Activated CD4-positive, alpha-beta T cell treated with anti-CD3 and anti-CD28 coated beads for 36 hours (primary cell): ENCODE results near the gene OR13H1. TPM values are rescaled to one million over a fixed set of nuclear protein-coding genes. Genes with fewer than 3 reads are reported as not detected.
"Not testable (repeated sequence)": the region's sequence is repeated elsewhere in the genome, so short reads cannot be mapped to it uniquely, and the experiment has no call there.

Experiments
- ATAC-seq: fragments of 200-7000 bp; cut with Tn5 transposase; one replicate; pipeline ENCODE4 v1.10.0; 2021; ENCODE audit warnings: mild to moderate bottlenecking, moderate library complexity
- CTCF ChIA-PET: fragments of 350-600 bp; sonication (Branson Sonifier 250); formaldehyde crosslinking; loops from one replicate; lab custom pipeline; 2021; ENCODE audit warnings: antibody characterized with exemption; lab: Charles Lee
- POLR2A ChIA-PET: fragments of 350-600 bp; sonication (Branson Sonifier 250); formaldehyde crosslinking; loops from one replicate; lab custom pipeline; 2021; ENCODE audit warnings: antibody characterized with exemption, inconsistent platforms; lab: Charles Lee
- DNase-seq: peaks from one replicate; pipeline ENCODE4 v3.0.0-alpha.2; 2020
- H3K27ac Mint-ChIP-seq: one replicate; pipeline ENCODE4 v1.8.0; 2021; ENCODE audit warnings: mixed read lengths
- H3K27me3 Mint-ChIP-seq: one replicate; pipeline ENCODE4 v1.8.0; 2021; ENCODE audit warnings: mixed read lengths
- H3K36me3 Mint-ChIP-seq: one replicate; pipeline ENCODE4 v1.8.0; 2021; ENCODE audit warnings: low read depth, mixed read lengths
- H3K4me1 Mint-ChIP-seq: one replicate; pipeline ENCODE4 v1.8.0; 2021; ENCODE audit warnings: mixed read lengths
- H3K4me3 Mint-ChIP-seq: one replicate; pipeline ENCODE4 v1.8.0; 2021; ENCODE audit warnings: mild to moderate bottlenecking, moderate library complexity, mixed read lengths
- H3K9me3 Mint-ChIP-seq: one replicate; pipeline ENCODE4 v1.8.0; 2021; ENCODE audit warnings: low read depth, mixed read lengths
- intact Hi-C, 2 experiments: fragments of 100-400 bp; cut with DNase I in 1 of 2; cut with micrococcal nuclease in 1 of 2; formaldehyde crosslinking; loops; one replicate each; pipeline versions ENCODE4 v1.14.2 to v1.15.1; 2022 to 2024; cut with DNase I, micrococcal nuclease
- total RNA-seq, 2 experiments: library from RNA; stranded (reverse); gene quantifications; one replicate each; pipeline ENCODE4 v1.2.3, GENCODE V29; 2021

Gene OR13H1
- total RNA-seq, 2 experiments from 2014 or later, result not detected

DNA sequence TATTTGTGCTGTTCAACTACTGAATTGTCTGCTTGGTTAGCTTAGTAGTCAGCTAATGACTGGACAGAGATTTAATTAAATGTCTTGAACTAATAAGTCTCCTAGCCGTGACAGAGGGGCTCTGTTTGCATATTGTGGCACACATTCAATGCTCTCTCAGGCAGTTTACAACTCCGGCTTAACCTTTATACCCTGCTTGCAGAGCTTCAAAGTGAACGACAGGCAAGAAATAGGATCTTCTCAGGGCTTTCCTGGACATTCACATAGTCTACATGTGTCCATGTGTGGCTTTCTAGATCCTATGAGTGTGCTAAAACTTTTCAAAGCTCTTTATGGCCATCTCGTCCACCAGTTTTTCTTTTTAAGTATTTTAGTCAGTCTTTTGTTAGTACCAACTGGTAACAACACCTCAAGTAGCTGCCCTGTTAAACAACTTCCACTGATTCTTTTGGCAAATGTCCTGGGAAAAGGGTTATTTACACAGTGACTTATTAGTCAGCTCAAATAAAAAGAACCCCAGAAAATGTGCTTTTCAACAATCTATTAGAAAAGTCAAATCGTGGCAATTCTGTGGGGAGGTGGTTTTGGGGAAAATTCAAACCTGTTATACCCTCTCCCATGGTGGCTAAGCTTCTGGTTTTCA, 28.6 kb downstream of the OR13H1 start:
- Mint-ChIP-seq H3K9me3 (no peaks in the 10 kb centered on the region), H3K27ac (no peak overlapping the region), H3K4me1 (no peaks in the 10 kb centered on the region), H3K36me3 (no peaks in the 10 kb centered on the region), H3K27me3 (peaks cover 7% of the 10 kb centered on the region), H3K4me3 (no peak overlapping the region)
- no peak for ATAC-seq
- intact Hi-C loops, result no loop called here
- no peak for DNase-seq
- CTCF ChIA-PET, result no interaction called here
- POLR2A ChIA-PET, result no interaction called here

DNA sequence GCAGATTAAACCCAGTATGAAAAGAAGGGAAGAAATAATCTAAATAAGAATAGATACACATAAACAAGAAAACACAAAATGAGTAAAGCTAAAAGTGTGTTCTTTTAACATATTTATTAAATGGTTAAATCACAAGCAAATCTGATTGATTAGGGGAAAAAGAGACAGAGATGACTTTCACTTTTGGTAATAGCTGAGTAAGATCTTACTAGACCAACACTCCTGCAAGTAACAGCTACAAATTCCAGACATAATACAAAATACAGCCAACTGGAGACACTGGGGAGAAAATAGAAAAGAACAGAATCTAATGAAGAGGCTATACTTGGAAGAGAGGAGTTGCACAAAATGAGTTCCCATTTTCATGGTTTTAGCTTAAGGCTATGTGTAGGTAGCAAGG, 33.5 kb downstream of the OR13H1 start:
- Mint-ChIP-seq H3K36me3 (no peaks in the 10 kb centered on the region), H3K27me3 (peaks cover 7% of the 10 kb centered on the region), H3K27ac (no peak overlapping the region), H3K9me3 (no peaks in the 10 kb centered on the region), H3K4me3 (no peak overlapping the region), H3K4me1 (no peaks in the 10 kb centered on the region)
- intact Hi-C loops, result no loop called here
- ChIA-PET POLR2A (no interaction called here), CTCF (no interaction called here)
- DNase-seq (no peak), ATAC-seq (no peak)

DNA sequence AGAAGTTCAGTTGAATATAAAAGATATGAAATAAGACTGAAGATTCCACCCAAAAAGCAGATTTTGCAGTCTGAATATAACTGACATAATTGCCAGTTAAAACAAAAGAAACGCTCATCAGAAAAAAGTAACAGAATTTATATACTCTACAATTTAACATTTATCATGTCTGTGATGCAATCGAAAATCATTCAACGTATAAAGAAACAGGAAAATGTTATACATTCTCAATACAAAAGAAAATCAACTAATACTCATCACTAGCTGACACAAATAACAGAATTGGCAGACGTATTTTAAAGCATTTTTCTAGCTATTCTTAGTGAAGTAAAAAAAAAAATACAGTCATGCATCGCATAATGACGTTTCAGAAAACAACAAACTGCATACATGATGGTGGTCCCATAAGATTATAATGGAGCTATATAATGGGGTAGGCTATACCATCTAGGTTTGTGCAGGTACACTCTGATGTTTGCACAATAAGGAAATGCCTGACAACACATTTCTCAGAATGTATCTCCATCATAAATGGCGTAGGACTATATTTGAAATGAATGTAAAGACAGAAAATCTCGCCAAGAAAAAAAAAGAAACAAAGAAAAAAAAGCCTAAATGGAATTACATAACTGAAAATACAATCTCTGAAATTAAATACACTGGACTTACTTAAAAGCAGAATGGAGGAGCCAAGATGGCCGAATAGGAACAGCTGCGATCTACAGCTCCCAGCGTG, 34.3 kb downstream of the OR13H1 start:
- DNase-seq (no peak), ATAC-seq (no peak)
- Mint-ChIP-seq H3K9me3 (no peaks in the 10 kb centered on the region), H3K4me1 (no peaks in the 10 kb centered on the region), H3K27ac (no peak overlapping the region), H3K36me3 (no peaks in the 10 kb centered on the region), H3K27me3 (peaks cover 7% of the 10 kb centered on the region), H3K4me3 (no peak overlapping the region)
- POLR2A ChIA-PET, result no interaction called here
- CTCF ChIA-PET, result no interaction called here
- intact Hi-C loops, result no loop called here

DNA sequence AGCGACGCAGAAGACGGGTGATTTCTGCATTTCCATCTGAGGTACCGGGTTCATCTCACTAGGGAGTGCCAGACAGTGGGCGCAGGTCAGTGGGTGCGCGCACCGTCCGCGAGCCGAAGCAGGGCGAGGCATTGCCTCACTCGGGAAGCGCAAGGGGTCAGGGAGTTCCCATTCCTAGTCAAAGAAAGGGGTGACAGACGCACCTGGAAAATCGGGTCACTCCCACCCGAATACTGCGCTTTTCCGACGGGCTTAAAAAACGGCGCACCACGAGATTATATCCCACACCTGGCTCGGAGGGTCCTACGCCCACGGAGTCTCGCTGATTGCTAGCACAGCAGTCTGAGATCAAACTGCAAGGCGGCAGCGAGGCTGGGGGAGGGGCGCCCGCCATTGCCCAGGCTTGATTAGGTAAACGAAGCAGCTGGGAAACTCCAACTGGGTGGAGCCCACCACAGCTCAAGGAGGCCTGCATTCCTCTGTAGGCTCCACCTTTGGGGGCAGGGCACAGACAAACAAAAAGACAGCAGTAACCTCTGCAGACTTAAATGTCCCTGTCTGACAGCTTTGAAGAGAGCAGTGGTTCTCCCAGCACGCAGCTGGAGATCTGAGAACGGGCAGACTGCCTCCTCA, 35.0 kb downstream of the OR13H1 start:
- CTCF ChIA-PET, H3K36me3 Mint-ChIP-seq, intact Hi-C loops, ATAC-seq, H3K27ac Mint-ChIP-seq, H3K9me3 Mint-ChIP-seq, H3K4me3 Mint-ChIP-seq, H3K27me3 Mint-ChIP-seq, H3K4me1 Mint-ChIP-seq, POLR2A ChIA-PET, DNase-seq: not testable (repeated sequence)

DNA sequence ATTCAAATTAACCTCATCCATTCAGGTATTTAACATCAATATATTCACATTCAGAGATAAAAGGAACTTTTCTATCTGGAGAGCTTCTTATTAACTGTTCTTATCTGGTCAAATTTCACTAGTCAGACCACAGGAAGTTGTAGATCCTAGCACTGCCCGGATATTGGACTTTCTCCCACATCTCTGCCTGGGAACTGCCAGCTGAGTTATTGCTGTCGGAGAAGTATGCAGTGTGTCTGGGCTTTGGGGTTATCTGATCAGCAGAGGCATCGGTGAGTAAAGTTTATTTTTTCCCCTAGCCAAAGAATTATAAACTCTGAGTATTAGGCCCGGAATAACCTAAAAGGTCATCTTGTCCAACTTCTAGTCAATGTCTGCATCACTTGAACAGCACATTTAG, 45.1 kb downstream of the OR13H1 start:
- ChIA-PET CTCF (no interaction called here), POLR2A (no interaction called here)
- Mint-ChIP-seq H3K4me1 (no peaks in the 10 kb centered on the region), H3K4me3 (no peak overlapping the region), H3K27ac (no peak overlapping the region), H3K27me3 (peaks cover 4% of the 10 kb centered on the region), H3K36me3 (no peaks in the 10 kb centered on the region), H3K9me3 (no peaks in the 10 kb centered on the region)
- ATAC-seq (no peak), DNase-seq (no peak)
- intact Hi-C loops, result no loop called here
